ENCODE measurements around the gene ZNF91. TPM values are rescaled to one million over a fixed set of nuclear protein-coding genes. Genes with fewer than 3 reads are reported as not detected.

Gene ZNF91
- total RNA-seq, 1 donor from 2014 or later: 52.4 TPM

GRCh38 chr19:23346696-23347095 lies 48.6 kb downstream of the ZNF91 start:
- TF ChIP-seq, protein P1, sequence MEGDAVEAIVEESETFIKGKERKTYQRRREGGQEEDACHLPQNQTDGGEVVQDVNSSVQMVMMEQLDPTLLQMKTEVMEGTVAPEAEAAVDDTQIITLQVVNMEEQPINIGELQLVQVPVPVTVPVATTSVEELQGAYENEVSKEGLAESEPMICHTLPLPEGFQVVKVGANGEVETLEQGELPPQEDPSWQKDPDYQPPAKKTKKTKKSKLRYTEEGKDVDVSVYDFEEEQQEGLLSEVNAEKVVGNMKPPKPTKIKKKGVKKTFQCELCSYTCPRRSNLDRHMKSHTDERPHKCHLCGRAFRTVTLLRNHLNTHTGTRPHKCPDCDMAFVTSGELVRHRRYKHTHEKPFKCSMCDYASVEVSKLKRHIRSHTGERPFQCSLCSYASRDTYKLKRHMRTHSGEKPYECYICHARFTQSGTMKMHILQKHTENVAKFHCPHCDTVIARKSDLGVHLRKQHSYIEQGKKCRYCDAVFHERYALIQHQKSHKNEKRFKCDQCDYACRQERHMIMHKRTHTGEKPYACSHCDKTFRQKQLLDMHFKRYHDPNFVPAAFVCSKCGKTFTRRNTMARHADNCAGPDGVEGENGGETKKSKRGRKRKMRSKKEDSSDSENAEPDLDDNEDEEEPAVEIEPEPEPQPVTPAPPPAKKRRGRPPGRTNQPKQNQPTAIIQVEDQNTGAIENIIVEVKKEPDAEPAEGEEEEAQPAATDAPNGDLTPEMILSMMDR (IDR thresholded peaks at IDR 0.05; ENCODE audit: insufficient read depth, low read depth, low read length): no peak
- TF ChIP-seq EZH2 (IDR thresholded peaks at IDR 0.05; ENCODE audit: insufficient read depth, low read length): no peak
- Histone ChIP-seq H3K27ac (ENCODE audit: low read depth, low read length) (no peak overlapping the region), H4K20me1 (ENCODE audit: insufficient read depth, low read length) (peaks cover 16% of the 10 kb centered on the region), H3K27me3 (ENCODE audit: insufficient read depth, low read length) (no peaks in the 10 kb centered on the region), H3K9ac (ENCODE audit: low read length) (no peak overlapping the region), H3K4me3 (ENCODE audit: insufficient read depth, low read depth, low read length) (no peak overlapping the region), H3K79me2 (ENCODE audit: insufficient read depth, low read length) (peaks cover 86% of the 10 kb centered on the region), H3K4me2 (ENCODE audit: low read length) (no peak overlapping the region), H3K4me1 (ENCODE audit: insufficient read depth, low read length) (no peaks in the 10 kb centered on the region), H3K9me3 (ENCODE audit: insufficient read depth, low read depth, low read length) (peaks cover 44% of the 10 kb centered on the region), H3K36me3 (ENCODE audit: insufficient read depth, low read length) (peaks cover 10% of the 10 kb centered on the region), H2AFZ (ENCODE audit: low read depth, low read length) (no peak overlapping the region)
- FAIRE-seq (no peak), DNase-seq (ENCODE audit: low read depth) (no peak)
- peaks cover 72% of the 10 kb centered on the region for H3K9me3 Mint-ChIP-seq (ENCODE audit: unreplicated experiment)
- peaks cover 91% of the 10 kb centered on the region for H3K36me3 Mint-ChIP-seq (ENCODE audit: low read depth, unreplicated experiment)
- H3K27me3 Mint-ChIP-seq (ENCODE audit: low read depth, unreplicated experiment): no peaks in the 10 kb centered on the region
- H3K4me1 Mint-ChIP-seq (ENCODE audit: low read depth, unreplicated experiment): no peaks in the 10 kb centered on the region
- no peak overlapping the region for H3K27ac Mint-ChIP-seq (ENCODE audit: unreplicated experiment)
- H3K4me3 Mint-ChIP-seq (ENCODE audit: unreplicated experiment): peak overlapping the region; percentile 10

- peaks cover 43% of the 10 kb centered on the region for H3K9me3 ChIP-seq (ENCODE audit: insufficient read depth, low read depth, low read length)
- peaks cover 16% of the 10 kb centered on the region for H4K20me1 ChIP-seq (ENCODE audit: insufficient read depth, low read length)
- no peak overlapping the region for H3K4me3 Mint-ChIP-seq (ENCODE audit: unreplicated experiment)
- peaks cover 10% of the 10 kb centered on the region for H3K36me3 ChIP-seq (ENCODE audit: insufficient read depth, low read length)
- H3K9me3 Mint-ChIP-seq (ENCODE audit: unreplicated experiment): peaks cover 67% of the 10 kb centered on the region
- H3K4me3 ChIP-seq (ENCODE audit: insufficient read depth, low read depth, low read length): no peak overlapping the region
- H3K27me3 Mint-ChIP-seq (ENCODE audit: low read depth, unreplicated experiment): no peaks in the 10 kb centered on the region
- no peak overlapping the region for H3K27ac ChIP-seq (ENCODE audit: low read depth, low read length)
- H2AFZ ChIP-seq (ENCODE audit: low read depth, low read length): no peak overlapping the region
- H3K27me3 ChIP-seq (ENCODE audit: insufficient read depth, low read length): no peaks in the 10 kb centered on the region
- TF ChIP-seq, protein P1 (IDR thresholded peaks at IDR 0.05; ENCODE audit: insufficient read depth, low read depth, low read length): no peak
- TF ChIP-seq EZH2 (IDR thresholded peaks at IDR 0.05; ENCODE audit: insufficient read depth, low read length): no peak
- FAIRE-seq (no peak), DNase-seq (ENCODE audit: low read depth) (no peak)
- no peak overlapping the region for H3K27ac Mint-ChIP-seq (ENCODE audit: unreplicated experiment)
- H3K9ac ChIP-seq (ENCODE audit: low read length): no peak overlapping the region
- peaks cover 87% of the 10 kb centered on the region for H3K79me2 ChIP-seq (ENCODE audit: insufficient read depth, low read length)
- H3K4me1 ChIP-seq (ENCODE audit: insufficient read depth, low read length): no peaks in the 10 kb centered on the region
- peaks cover 86% of the 10 kb centered on the region for H3K36me3 Mint-ChIP-seq (ENCODE audit: low read depth, unreplicated experiment)
- no peaks in the 10 kb centered on the region for H3K4me1 Mint-ChIP-seq (ENCODE audit: low read depth, unreplicated experiment)
- H3K4me2 ChIP-seq (ENCODE audit: low read length): no peak overlapping the region
These were observed 49.4 kb downstream of the ZNF91 start for GRCh38 chr19:23345838-23346237.

GRCh38 chr19:23343434-23344010 lies 51.7 kb downstream of the ZNF91 start:
- H3K4me1 Mint-ChIP-seq (ENCODE audit: low read depth, unreplicated experiment): no peaks in the 10 kb centered on the region
- peaks cover 60% of the 10 kb centered on the region for H3K9me3 Mint-ChIP-seq (ENCODE audit: unreplicated experiment)
- Histone ChIP-seq H4K20me1 (ENCODE audit: insufficient read depth, low read length) (peaks cover 16% of the 10 kb centered on the region), H3K9me3 (ENCODE audit: insufficient read depth, low read depth, low read length) (peaks cover 28% of the 10 kb centered on the region), H3K9ac (ENCODE audit: low read length) (no peak overlapping the region), H2AFZ (ENCODE audit: low read depth, low read length) (no peak overlapping the region), H3K79me2 (ENCODE audit: insufficient read depth, low read length) (peaks cover 85% of the 10 kb centered on the region), H3K27me3 (ENCODE audit: insufficient read depth, low read length) (no peaks in the 10 kb centered on the region), H3K4me1 (ENCODE audit: insufficient read depth, low read length) (no peaks in the 10 kb centered on the region), H3K4me2 (ENCODE audit: low read length) (no peak overlapping the region), H3K36me3 (ENCODE audit: insufficient read depth, low read length) (peaks cover 10% of the 10 kb centered on the region), H3K4me3 (ENCODE audit: insufficient read depth, low read depth, low read length) (no peak overlapping the region), H3K27ac (ENCODE audit: low read depth, low read length) (no peak overlapping the region)
- no peak overlapping the region for H3K27ac Mint-ChIP-seq (ENCODE audit: unreplicated experiment)
- no peak overlapping the region for H3K4me3 Mint-ChIP-seq (ENCODE audit: unreplicated experiment)
- DNase-seq (ENCODE audit: low read depth) (peak; percentile 11), FAIRE-seq (no peak)
- no peak for TF ChIP-seq EZH2 (IDR thresholded peaks at IDR 0.05; ENCODE audit: insufficient read depth, low read length)
- no peaks in the 10 kb centered on the region for H3K27me3 Mint-ChIP-seq (ENCODE audit: low read depth, unreplicated experiment)
- peaks cover 70% of the 10 kb centered on the region for H3K36me3 Mint-ChIP-seq (ENCODE audit: low read depth, unreplicated experiment)
